Caki2 (cell line): ENCODE measurements around the gene PCK1. TPM values are rescaled to one million over a fixed set of nuclear protein-coding genes. Genes with fewer than 3 reads are reported as not detected.
"Not testable (repeated sequence)": the region's sequence is repeated elsewhere in the genome, so short reads cannot be mapped to it uniquely, and the experiment has no call there.

ENCODE experiments used
- DNase-seq: peaks from one replicate; pipeline ENCODE4 v3.0.0-alpha.2; 2015; ENCODE audit warnings: low read depth
- in situ Hi-C: cut with HindIII; loops from 2 replicates; pipeline ENCODE4 v1.10.0; 2016; ENCODE audit warnings: low sequenced_read_pairs, low pct_unique_long_range_greater_than_20kb, mixed read lengths
- total RNA-seq: library from RNA; depleted of rRNA; stranded (reverse); fragments of >200 nt; shearing (Covaris generic); gene quantifications from 2 replicates; pipeline ENCODE4 v1.2.3, GENCODE V29; 2014; ENCODE audit warnings: low replicate concordance; rRNA removed

The PCK1 gene
- 0.96 and 1.0 TPM in 2 replicates for total RNA-seq

DNA sequence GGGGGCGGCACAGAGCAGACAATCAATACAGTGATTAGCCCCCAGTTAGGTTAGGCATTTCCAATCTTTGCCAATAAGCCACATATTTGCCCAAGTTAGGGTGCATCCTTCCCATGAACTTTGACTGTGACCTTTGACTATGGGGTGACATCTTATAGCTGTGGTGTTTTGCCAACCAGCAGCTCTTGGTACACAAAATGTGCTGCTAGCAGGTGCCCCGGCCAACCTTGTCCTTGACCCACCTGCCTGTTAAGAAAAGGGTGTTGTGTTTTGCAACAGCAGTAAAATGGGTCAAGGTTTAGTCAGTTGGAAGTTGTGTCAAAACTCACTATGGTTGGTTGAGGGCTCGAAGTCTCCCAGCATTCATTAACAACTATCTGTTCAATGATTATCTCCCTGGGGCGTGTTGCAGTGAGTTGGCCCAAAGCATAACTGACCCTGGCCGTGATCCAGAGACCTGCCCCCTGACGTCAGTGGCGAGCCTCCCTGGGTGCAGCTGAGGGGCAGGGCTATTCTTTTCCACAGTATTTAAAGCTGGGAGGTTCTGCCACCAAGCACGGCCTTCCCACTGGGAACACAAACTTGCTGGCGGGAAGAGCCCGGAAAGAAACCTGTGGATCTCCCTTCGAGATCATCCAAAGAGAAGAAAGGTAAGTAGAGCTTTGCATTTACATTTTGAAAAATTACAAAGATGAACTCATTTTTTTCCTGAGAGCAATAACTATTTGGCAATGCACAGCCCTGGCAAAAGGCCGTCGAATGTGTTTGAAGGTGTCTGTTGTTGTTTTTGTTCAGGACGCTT is at the start of gene PCK1:
PCK1 (plus strand) TSS at position 557 of the 802 bp plus-strand sequence. CDS start 302 bp downstream, outside the sequence.
- peak; percentile 96 for DNase-seq
- in situ Hi-C loops, result no loop called here

DNA sequence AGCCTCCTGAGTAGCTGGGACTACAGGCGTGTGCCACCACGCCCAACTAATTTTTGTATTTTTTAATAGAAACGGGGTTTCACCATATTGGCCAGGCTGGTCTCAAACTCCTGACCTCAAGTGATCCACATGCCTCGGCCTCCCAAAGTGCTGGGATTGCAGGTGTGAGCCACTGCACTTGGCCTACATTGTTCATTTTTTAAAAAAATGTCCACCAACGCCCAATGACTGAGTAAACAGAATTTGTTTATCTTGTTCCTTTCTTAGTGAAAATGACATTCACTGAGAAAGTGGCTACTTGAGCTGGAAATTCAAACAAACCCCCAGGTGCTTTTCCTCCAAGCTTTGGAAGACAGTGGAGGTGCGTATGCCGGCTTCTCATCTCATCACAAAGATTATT is 49.2 kb upstream of the PCK1 start:
- in situ Hi-C loops, result loop anchor here (10.0 kb wide), 1 partner anchor 673 kb away; no protein-coding TSS in a partner anchor
- not testable (repeated sequence) for DNase-seq

DNA sequence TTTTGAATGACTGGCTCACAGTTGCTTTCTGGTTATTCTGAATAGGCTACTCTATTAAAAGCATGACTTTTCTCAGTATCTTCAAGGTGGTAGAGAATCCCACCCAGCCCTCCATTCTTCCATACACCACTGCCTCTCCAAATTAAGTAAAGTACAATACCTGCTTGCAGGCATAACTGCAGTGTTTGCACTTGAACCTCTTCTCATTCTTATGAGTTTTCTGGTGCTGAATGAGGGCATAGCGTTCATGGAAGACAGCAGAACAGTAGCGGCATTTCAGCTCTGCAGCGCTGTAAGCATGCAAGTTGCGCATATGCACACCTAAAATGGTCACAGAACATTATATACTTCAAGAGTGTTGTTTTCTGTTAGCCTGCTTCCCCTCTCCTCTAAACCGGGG is 48.5 kb upstream of the PCK1 start:
- DNase-seq, result no peak
- in situ Hi-C loops, result loop anchor here (10.0 kb wide), 1 partner anchor 672 kb away; no protein-coding TSS in a partner anchor

DNA sequence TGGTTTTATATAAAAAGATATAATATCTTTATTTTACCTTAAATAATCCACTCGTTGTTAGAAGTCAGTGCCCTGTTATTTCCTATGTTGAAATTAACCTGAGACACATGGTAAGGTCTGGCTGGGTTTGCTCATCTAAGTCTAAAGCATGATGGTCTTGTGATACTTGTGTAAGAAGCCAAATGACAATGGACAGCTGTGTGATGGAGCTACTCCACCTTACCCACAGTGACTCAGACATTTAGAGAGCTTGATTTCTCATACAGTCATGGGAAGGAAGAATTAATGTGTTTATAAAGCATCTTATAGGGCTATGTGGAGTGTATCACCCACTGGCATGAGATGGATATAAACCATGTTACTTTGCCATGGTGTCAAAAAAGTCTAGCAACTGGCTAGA is 47.7 kb upstream of the PCK1 start:
- in situ Hi-C loops, result loop anchor here (10.0 kb wide), 1 partner anchor 672 kb away; no protein-coding TSS in a partner anchor

DNA sequence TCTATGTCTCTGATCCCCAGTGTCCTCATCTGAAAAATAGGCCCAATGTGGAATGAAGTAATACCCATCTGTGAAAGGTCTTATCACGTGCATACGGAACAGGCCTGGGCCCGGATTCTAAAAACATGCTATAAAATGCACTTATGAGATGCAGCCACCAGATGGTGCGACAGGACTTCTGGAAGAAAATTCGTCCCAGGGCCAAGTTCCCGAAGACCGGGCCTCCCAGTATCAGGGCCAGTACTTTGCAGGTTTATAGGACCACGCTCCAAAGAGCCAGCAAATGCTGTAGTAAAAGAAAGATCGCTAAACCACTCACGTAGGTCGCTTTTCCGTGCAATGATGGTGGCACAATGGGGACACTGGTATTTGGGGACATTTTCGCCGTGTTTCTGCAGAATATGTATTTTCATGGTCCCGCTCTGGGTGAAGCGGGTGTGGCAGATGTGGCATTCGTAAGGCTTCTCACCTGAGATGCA is 46.6 kb upstream of the PCK1 start:
- in situ Hi-C loops, result loop anchor here (10.0 kb wide), 1 partner anchor 670 kb away; no protein-coding TSS in a partner anchor
- DNase-seq, result peak; percentile 44

More for the DNA sequence above, 47.7 kb upstream of the PCK1 start:
- peak; percentile 41 for DNase-seq

DNA sequence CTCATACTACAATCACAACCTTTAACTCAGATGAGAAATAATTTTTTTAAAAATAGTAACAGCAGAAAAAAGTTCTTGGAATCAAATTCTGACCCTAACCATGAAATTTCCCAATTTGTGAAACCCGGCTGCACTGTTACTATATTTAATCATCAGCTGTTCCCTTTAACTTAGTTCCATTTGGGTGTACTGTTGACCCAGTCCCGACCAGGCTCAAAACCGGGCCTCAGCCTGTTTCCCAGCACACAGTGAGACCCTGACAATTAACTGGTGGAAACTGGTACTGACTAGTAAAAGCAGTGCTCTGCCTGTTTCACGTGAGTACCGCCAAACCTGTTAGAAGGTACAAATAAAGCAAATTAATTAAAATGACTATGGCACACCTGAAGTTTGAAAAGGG is 43.0 kb upstream of the PCK1 start:
- DNase-seq, result no peak
- in situ Hi-C loops, result loop anchor here (10.0 kb wide), 1 partner anchor 667 kb away; no protein-coding TSS in a partner anchor

DNA sequence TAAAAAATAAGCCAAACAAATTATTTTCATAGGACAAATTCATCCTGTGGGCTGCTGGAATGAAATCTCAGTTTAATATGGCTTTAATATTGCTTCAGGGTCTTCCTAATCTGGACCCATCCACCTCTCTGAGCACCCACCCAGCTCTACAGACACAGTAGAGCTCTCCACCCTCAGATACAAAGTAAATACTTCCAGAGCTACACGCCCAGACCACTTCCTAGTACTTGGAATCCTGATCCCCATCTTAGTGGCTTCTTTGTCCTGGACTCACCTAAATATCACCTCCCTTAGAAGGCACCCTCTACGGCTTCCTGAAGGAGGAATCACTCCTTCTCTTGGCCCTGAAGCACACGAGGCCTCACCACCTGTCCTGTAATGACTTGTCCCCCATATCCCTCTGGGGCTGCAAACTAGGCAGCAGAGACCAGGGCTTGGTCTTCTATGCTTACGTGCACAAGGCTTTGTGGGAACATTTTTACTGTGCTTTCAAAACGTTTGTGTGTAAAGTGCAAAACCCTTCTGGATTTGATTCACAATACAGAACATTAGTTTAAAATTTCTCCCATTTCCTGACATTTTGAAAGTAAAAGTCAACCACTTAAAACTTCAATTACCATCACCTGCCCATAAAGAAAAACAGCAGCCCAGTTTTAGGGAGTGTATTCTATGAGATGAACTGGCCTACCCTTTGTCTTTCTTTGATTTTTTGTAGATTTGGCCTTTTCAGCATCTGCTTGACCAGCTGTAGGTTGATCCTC is 38.4 kb upstream of the PCK1 start:
- in situ Hi-C loops, result no loop called here
- no peak for DNase-seq

DNA sequence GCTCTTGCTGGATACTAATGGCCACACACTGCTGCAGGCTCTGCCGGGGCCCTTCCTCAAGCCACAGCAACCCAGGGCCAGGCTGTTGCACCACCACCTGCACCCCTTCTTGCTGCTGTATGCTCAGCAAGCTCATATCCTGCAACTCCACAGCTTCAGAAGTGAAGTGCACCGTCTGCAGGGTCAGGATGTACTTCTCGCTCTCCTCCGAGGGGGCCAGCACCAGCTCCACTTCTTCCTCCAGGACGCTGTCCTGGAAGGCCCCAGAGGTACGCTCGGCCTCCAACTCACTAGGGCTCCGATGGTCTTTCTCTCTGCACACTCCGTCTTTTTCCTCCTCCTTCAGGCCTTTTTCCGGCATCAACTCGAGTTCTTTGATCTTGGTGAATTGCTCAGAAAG is 37.1 kb upstream of the PCK1 start:
- no peak for DNase-seq
- in situ Hi-C loops, result no loop called here

DNA sequence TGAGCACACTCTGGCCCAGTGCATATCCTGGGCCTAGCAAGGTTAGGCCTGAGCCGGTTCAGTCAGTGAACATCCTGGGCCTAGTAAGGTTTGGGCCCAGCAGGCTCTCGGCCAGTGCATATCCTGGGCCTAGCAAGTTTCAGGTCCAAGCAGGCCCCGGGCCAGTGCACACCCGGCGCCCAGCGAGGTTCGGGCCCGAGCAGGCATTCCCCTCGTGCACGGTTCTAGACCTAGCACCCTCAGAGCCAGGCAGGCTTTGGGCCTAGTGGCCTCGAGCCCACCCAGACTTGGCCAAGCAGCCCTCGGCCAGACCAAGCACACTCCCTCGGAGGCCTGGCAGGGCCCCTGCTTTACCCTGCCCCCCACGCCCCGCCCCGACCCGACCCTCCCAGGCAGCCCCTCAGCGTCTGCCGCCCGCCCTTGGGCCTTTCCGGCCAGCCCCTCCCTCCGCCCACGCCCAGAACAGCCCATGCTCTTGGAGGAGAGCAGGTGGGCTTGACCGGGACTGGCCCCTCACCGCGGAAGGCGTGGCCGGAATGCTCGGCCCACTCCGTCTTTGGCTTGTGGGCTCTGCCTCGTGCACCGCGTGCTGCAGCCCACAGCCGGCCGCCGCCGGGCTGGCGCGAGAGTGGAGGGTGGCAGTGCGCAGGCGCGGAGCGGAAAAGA is 36.3 kb upstream of the PCK1 start, which contains the start of gene CTCFL:
CTCFL (minus strand) TSS at position 630 of the 666 bp plus-strand sequence. CDS start 935 bp downstream, outside the sequence.
- DNase-seq, result no peak
- in situ Hi-C loops, result no loop called here

DNA sequence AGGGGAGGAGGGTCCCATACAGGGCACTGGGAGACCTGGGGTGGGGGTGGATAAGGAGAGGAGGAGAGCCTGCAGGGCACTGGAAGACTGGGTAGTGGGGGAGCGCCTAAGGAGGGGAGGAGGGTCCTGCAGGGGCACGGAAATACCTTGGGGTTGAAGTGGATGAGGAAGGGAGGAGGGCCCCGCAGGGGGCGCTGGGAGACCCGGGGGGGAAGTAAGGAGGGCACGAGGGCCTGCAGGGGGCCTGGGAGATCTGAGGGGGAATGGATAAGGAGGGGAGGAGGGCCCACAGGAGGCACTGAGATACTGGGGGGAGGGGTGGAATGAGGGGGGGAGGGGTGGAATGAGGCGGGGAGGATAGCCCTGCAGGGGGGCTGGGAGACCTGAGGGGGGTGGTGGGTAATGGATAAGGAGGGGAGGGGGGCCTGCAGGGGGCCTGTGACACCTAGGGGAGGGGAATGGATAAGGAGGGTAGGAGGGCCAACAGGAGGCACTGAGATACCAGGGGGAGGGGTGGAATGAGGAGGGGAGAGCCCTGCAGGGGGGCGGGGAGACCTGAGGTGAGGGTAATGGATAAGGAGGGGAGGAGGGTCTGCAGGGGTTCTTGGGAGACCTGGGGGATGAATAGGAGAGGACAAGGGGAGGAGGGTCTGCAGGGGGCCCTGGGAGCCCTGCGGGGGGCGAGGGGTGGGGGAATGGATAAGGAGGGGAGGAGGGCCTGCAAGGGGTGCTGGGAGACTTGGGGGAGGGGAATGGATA is 35.4 kb upstream of the PCK1 start:
- no peak for DNase-seq
- in situ Hi-C loops, result no loop called here

DNA sequence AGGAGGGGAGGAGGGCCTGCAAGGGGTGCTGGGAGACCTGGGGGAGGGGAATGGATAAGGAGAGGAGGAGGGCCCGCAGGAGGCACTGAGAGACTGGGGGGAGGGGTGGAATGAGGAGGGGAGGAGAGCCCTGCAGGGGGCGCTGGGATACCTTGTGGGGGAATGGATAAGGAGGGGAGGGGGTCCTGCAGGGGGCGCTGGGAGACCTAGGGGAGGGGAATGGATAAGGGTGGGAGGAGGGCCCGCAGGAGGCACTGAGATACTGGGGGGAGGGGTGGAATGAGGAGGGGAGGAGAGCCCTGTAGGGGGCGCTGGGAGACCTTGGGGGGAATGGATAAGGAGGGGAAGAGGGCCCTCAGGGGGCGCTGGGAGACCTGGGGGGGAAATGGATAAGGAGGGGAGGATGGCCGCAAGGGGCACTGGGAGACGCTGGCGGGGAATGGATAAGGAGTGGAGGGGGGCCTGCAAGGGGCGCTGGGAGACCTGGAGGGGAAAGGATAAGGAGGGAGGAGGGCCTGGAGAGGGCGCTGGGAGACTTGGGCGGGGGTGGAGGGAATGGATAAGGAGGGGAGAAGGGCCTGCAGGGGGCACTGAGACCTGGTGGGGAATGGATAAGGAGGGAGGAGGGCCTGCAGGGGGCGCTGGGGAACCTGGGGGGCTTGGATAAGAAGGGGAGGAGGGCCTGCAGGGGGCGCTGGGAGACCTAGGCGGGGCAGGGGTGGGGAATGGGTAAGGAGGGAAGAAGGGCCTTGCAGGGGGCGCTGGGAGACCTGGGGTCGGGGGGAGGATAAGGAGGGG is 34.6 kb upstream of the PCK1 start:
- in situ Hi-C loops, result no loop called here
- no peak for DNase-seq

DNA sequence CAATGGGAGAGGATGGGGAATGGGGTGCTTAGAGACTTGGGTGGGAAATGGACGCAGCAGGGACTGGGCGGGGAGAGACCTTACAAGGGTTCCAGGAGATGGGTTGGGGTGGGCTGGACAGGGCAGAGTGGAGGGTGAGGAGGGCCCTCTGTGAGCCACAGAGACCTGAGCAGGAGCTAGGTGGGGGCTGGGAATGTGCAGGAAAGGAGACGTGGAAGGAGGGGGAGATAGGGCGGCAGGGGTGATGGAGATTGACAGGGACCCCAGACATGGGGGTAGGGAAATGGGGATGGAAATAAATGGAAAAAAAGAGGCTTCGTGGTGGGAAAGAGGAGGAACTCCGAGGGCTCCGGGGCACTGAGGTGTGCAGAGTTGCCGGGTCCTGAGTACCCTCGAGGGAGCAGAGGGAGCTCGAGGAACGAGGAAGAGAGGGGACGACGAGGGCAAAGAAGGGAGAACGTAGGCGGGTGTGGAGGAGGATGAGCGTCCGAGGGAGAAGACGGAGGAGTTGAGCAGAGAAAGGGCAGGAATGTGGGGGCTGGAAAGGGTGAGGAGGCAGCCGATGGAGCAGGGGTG is 33.9 kb upstream of the PCK1 start:
- in situ Hi-C loops, result no loop called here

DNA sequence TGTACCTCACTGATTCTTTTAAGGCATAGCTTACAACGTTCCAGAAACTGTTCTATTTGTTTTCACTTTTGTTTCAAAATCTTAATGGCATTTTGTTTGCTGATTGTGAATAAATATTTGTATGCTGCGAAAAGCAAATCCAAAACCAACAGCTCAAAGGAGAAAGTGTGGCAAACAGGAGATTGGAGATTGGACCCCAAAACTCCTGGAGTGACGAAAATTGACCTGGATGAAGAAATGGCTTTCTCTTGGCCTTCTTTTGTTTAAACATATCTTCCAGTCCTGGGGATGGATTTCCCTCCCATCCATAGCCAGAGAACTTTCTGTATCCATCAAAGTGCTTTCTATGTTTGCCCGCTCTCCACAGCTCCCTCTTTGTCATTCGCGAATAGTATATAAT is 33.2 kb upstream of the PCK1 start:
- DNase-seq, result no peak
- in situ Hi-C loops, result no loop called here

More for the DNA sequence above, 33.9 kb upstream of the PCK1 start:
- no peak for DNase-seq

DNA sequence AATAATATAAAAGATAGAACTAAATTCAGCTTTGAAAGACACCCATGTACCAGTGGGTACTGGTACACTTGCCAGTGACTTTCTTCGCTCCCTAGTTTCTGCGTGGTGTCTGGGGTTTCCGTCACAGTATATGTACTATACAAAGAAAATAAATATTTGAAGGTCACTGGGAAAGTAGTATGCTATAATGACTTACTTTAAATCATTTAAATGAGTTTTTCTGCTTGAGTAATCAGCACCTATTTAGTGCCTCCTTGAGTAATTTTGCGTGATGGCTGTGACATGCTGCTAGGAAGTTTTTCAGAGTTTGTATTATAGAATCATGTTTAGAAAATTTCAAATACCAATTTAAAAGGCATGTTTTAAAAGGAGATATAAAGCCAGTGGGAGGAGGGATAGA is 32.8 kb upstream of the PCK1 start:
- in situ Hi-C loops, result no loop called here
- no peak for DNase-seq

DNA sequence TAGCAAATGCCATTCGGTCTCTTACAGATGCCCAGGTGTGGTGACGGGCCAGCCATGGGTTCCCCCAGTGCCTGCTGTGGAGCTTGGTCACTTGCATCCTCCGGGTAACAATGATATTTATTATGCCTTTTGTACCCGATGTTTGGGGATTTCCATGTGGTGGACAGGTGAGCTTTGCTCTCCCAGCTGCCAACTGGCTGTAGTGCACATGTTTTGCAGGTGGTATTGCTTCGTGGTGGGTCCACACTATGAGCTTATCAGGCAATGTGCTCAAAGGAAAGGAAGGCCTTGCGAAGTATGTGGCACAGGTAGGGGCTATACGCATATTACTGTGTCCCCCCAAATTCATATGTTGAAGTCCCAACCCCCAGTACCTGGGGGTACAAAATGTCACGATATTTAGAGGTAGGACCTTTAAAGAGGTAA is 31.7 kb upstream of the PCK1 start:
- in situ Hi-C loops, result no loop called here
- no peak for DNase-seq

DNA sequence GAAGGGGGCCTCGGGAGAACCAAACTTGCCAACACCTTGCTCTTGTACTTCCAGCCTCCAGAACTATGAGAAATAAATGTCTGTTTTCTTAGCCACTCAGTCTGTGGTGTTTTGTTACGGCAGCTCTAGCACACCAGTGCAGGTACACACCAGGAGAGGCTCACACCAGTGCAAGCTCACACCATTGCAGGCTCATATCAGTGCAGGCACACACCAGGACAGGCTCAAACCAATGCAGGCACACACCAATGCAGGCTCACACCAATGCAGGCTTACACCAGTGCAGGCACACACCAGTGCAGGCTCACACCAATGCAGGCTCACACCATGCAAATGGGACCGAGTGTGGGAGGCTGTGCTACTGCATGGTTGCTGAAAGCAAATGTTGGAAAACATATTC is 31.1 kb upstream of the PCK1 start:
- no peak for DNase-seq
- in situ Hi-C loops, result no loop called here
